Caco-2 (cell line): ENCODE measurements around the gene PLEKHA5. TPM values are rescaled to one million over a fixed set of nuclear protein-coding genes. Genes with fewer than 3 reads are reported as not detected.
"Not testable (repeated sequence)": the region's sequence is repeated elsewhere in the genome, so short reads cannot be mapped to it uniquely, and the experiment has no call there.

ENCODE experiments used
- BruUV-seq: library from RNA; stranded (reverse); fragments of 400-500 nt; replicated peaks from 2 replicates; lab custom pipeline; 2021; lab: Mats Ljungman, UMichigan
- CTCF ChIA-PET: fragments of 300-600 bp; sonication (Branson Sonifier 250); formaldehyde crosslinking; loops from one replicate; lab custom pipeline; 2022; ENCODE audit warnings: antibody characterized with exemption; lab: Charles Lee
- POLR2A ChIA-PET: fragments of 300-600 bp; sonication (Branson Sonifier 250); formaldehyde crosslinking; loops from one replicate; lab custom pipeline; 2022; ENCODE audit warnings: antibody characterized with exemption; lab: Charles Lee
- DNase-seq, 2 experiments: peaks; one replicate each; pipeline versions ENCODE4 v3.0.0 to v3.0.0-alpha.2; 2020 to 2022
- H3K27me3 ChIP-seq: replicated peaks from 2 replicates; pipeline ENCODE4 v1.6.0; 2011; ENCODE audit warnings: low read length; ENCODE audit not compliant: control insufficient read depth, insufficient read depth
- H3K36me3 ChIP-seq: 2 replicates; pipeline ENCODE4 v1.5.1; 2011; ENCODE audit warnings: low read length; ENCODE audit not compliant: control insufficient read depth, insufficient read depth
- H3K4me1 ChIP-seq: fragments of 250-450 bp; sonication (Bioruptor Pico); 2 replicates; pipeline ENCODE4 v1.5.1; 2020; ENCODE audit warnings: mild to moderate bottlenecking
- H3K4me3 ChIP-seq: 2 replicates; pipeline ENCODE4 v1.5.1; 2011; ENCODE audit warnings: low read depth, mild to moderate bottlenecking, control low read depth, low read length
- H3K9me3 ChIP-seq: fragments of 250-450 bp; sonication (Bioruptor Pico); 2 replicates; pipeline ENCODE4 v1.5.1; 2020; ENCODE audit warnings: mild to moderate bottlenecking, moderate library complexity
- H3K27ac Mint-ChIP-seq: one replicate; pipeline ENCODE4 v1.8.0; 2022; ENCODE audit warnings: mixed read lengths; ENCODE audit not compliant: unreplicated experiment
- H3K27me3 Mint-ChIP-seq: one replicate; pipeline ENCODE4 v1.8.0; 2022; ENCODE audit warnings: mixed read lengths; ENCODE audit not compliant: insufficient read depth, unreplicated experiment
- H3K36me3 Mint-ChIP-seq: one replicate; pipeline ENCODE4 v1.8.0; 2022; ENCODE audit warnings: mild to moderate bottlenecking, mixed read lengths; ENCODE audit not compliant: insufficient read depth, unreplicated experiment
- H3K4me1 Mint-ChIP-seq: one replicate; pipeline ENCODE4 v1.8.0; 2022; ENCODE audit warnings: low read depth, mixed read lengths; ENCODE audit not compliant: unreplicated experiment
- H3K4me3 Mint-ChIP-seq: one replicate; pipeline ENCODE4 v1.8.0; 2022; ENCODE audit warnings: mild to moderate bottlenecking, moderate library complexity, mixed read lengths; ENCODE audit not compliant: unreplicated experiment
- H3K9me3 Mint-ChIP-seq: one replicate; pipeline ENCODE4 v1.8.0; 2022; ENCODE audit warnings: mixed read lengths; ENCODE audit not compliant: unreplicated experiment
- intact Hi-C: fragments of 100-400 bp; cut with micrococcal nuclease; formaldehyde crosslinking; loops from one replicate; pipeline ENCODE4 v1.10.0; 2022; ENCODE audit not compliant: unreplicated experiment
- total RNA-seq: library from RNA; stranded (reverse); gene quantifications from 2 replicates; pipeline ENCODE4 v1.2.3, GENCODE V29; 2022
- TF ChIP-seq, protein P1 (sequence below), 2 experiments: fragments of 200-600 bp in 1 of 2; IDR thresholded peaks; 1 replicate in 1 of 2; 2 replicates in 1 of 2; pipeline versions ENCODE4 v1.5.1 to v1.8.0; 2011 to 2022; ENCODE audit warnings: antibody characterized with exemption in 1 of 2, control low read depth in 1 of 2, inconsistent platforms in 1 of 2, low read depth in 1 of 2, low read length in 1 of 2, mild to moderate bottlenecking in 1 of 2, moderate library complexity in 1 of 2; ENCODE audit not compliant: insufficient read depth in 1 of 2, severe bottlenecking in 1 of 2, unreplicated experiment in 1 of 2

The PLEKHA5 gene
- total RNA-seq, 1 experiment from 2014 or later = 69.1 TPM

DNA sequence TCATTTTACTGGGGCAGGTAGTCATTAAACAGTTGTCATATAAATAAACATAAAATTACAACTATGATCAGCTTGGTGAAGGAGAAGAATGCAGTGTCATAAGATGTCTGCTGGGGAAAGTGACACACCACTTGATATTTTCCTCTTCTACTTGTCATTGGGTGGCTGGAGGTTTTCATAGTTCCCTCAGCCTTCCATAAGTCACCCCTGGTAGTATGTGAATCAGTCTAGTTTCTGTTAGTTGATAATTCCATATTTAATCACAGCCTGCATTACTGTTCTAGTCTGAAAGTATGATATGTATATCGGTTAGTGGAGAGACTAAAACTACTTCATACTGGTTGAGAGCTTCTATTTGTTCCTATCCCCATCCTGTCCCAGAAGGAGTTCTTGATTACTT is 38.2 kb downstream of the PLEKHA5 start:
- intact Hi-C loops = loop anchor here (5.0 kb wide), 1 partner anchor 120 kb away; no protein-coding TSS in a partner anchor
- H3K36me3 Mint-ChIP-seq = peaks cover 21% of the 10 kb centered on the region
- peaks cover 46% of the 10 kb centered on the region for H3K4me1 Mint-ChIP-seq
- BruUV-seq = no TSS peak
- H3K9me3 Mint-ChIP-seq = peaks cover 9% of the 10 kb centered on the region
- Histone ChIP-seq H3K36me3 (no peaks in the 10 kb centered on the region), H3K9me3 (no peaks in the 10 kb centered on the region), H3K27me3 (no peaks in the 10 kb centered on the region), H3K4me1 (peaks cover 22% of the 10 kb centered on the region), H3K4me3 (no peak overlapping the region)
- H3K4me3 Mint-ChIP-seq = no peak overlapping the region
- POLR2A ChIA-PET = no interaction called here
- no peak overlapping the region for H3K27ac Mint-ChIP-seq
- TF ChIP-seq, protein P1, sequence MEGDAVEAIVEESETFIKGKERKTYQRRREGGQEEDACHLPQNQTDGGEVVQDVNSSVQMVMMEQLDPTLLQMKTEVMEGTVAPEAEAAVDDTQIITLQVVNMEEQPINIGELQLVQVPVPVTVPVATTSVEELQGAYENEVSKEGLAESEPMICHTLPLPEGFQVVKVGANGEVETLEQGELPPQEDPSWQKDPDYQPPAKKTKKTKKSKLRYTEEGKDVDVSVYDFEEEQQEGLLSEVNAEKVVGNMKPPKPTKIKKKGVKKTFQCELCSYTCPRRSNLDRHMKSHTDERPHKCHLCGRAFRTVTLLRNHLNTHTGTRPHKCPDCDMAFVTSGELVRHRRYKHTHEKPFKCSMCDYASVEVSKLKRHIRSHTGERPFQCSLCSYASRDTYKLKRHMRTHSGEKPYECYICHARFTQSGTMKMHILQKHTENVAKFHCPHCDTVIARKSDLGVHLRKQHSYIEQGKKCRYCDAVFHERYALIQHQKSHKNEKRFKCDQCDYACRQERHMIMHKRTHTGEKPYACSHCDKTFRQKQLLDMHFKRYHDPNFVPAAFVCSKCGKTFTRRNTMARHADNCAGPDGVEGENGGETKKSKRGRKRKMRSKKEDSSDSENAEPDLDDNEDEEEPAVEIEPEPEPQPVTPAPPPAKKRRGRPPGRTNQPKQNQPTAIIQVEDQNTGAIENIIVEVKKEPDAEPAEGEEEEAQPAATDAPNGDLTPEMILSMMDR (IDR thresholded peaks at IDR 0.05; ENCODE audit: insufficient read depth in 1 of 2, low read depth in 1 of 2, low read length in 1 of 2, severe bottlenecking in 1 of 2, unreplicated experiment in 1 of 2) = no peak
- no peak for DNase-seq
- CTCF ChIA-PET = no interaction called here
- H3K27me3 Mint-ChIP-seq = no peaks in the 10 kb centered on the region

DNA sequence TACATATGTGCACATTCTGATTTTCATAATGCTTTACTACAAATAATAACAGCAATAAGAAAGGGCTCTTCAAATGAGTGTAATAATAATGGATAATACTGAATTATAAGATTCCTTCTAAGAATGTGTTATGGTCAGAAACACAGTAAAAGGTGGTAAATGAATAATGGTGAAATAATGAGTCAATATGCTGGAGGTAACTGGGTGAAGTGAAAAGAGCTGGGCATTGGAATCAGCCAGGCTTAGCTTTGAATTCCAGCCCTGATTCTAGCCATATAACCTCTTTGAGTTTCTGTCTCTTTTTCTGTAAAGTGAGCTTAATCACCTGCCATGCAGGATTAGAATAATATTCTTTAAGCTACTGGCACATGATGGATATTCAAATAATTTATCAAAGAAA is 39.1 kb downstream of the PLEKHA5 start:
- CTCF ChIA-PET = no interaction called here
- Mint-ChIP-seq H3K36me3 (peaks cover 24% of the 10 kb centered on the region), H3K4me1 (peaks cover 42% of the 10 kb centered on the region), H3K4me3 (no peak overlapping the region), H3K27ac (no peak overlapping the region), H3K9me3 (peaks cover 4% of the 10 kb centered on the region), H3K27me3 (no peaks in the 10 kb centered on the region)
- TF ChIP-seq, protein P1 (IDR thresholded peaks at IDR 0.05; ENCODE audit: insufficient read depth in 1 of 2, low read depth in 1 of 2, low read length in 1 of 2, severe bottlenecking in 1 of 2, unreplicated experiment in 1 of 2) = no peak
- Histone ChIP-seq H3K4me3 (no peak overlapping the region), H3K36me3 (no peaks in the 10 kb centered on the region), H3K4me1 (peaks cover 22% of the 10 kb centered on the region), H3K27me3 (no peaks in the 10 kb centered on the region), H3K9me3 (no peaks in the 10 kb centered on the region)
- intact Hi-C loops = loop anchor here (5.0 kb wide), 1 partner anchor 121 kb away; no protein-coding TSS in a partner anchor
- DNase-seq = no peak
- POLR2A ChIA-PET = no interaction called here
- BruUV-seq = no TSS peak

DNA sequence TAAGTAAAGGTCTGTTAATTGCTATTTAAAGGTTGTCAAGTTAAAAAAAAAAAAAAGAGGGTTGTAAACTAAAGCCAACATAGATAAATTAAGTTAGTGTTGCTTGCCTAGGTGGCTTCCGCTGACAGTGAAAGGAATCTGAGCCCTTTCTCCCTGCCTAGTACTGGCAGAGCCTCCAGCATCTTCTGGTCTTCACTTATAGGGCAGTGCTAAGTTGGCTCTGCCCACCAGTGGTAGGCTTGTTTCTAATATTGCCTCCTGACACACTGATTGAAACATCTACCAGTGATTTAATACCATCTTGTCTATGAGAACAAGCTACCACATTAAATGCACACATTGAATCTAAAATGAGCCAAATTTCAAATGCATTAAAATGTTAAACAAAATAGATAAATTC is 39.7 kb downstream of the PLEKHA5 start:
- intact Hi-C loops = loop anchor here (5.0 kb wide), 1 partner anchor 122 kb away; no protein-coding TSS in a partner anchor
- Mint-ChIP-seq H3K9me3 (no peaks in the 10 kb centered on the region), H3K4me3 (no peak overlapping the region), H3K4me1 (peaks cover 36% of the 10 kb centered on the region), H3K27me3 (no peaks in the 10 kb centered on the region), H3K27ac (no peak overlapping the region), H3K36me3 (peaks cover 21% of the 10 kb centered on the region)
- no TSS peak for BruUV-seq
- no peaks in the 10 kb centered on the region for H3K9me3 ChIP-seq
- TF ChIP-seq, protein P1 (IDR thresholded peaks at IDR 0.05; ENCODE audit: insufficient read depth in 1 of 2, low read depth in 1 of 2, low read length in 1 of 2, severe bottlenecking in 1 of 2, unreplicated experiment in 1 of 2) = no peak
- H3K4me3 ChIP-seq = no peak overlapping the region
- no peaks in the 10 kb centered on the region for H3K27me3 ChIP-seq
- DNase-seq = no peak
- CTCF ChIA-PET = no interaction called here
- H3K4me1 ChIP-seq = peaks cover 22% of the 10 kb centered on the region
- POLR2A ChIA-PET = no interaction called here
- H3K36me3 ChIP-seq = no peaks in the 10 kb centered on the region

GRCh38 chr12:19170286-19170685 is 40.8 kb downstream of the PLEKHA5 start:
- H3K27me3 ChIP-seq, H3K27me3 Mint-ChIP-seq, H3K9me3 ChIP-seq, H3K4me3 ChIP-seq, POLR2A ChIA-PET, DNase-seq, BruUV-seq, H3K4me3 Mint-ChIP-seq, intact Hi-C loops, H3K36me3 ChIP-seq, H3K9me3 Mint-ChIP-seq, H3K27ac Mint-ChIP-seq: not testable (repeated sequence)
- Mint-ChIP-seq H3K36me3 (peaks cover 13% of the 10 kb centered on the region), H3K4me1 (peaks cover 25% of the 10 kb centered on the region)
- CTCF ChIA-PET = interaction anchor here (0.7 kb wide), 1 partner anchor 66 kb away, joined by 3 read pairs; no protein-coding TSS in a partner anchor
- H3K4me1 ChIP-seq = peaks cover 13% of the 10 kb centered on the region
